Parathyroid adenoma (tissue), 2 donors: ENCODE results near the gene TMEM200A.

Experiments used
- H2AFZ ChIP-seq: fragments of 300-600 bp; sonication (generic); one replicate; pipeline ENCODE4 v1.7.0; 2017; ENCODE audit warnings: antibody characterized with exemption, mild to moderate bottlenecking
- H3K27ac ChIP-seq: fragments of 300-600 bp; sonication (generic); one replicate; pipeline ENCODE4 v1.7.0; 2017
- H3K27me3 ChIP-seq: fragments of 300-600 bp; sonication (generic); one replicate; pipeline ENCODE4 v1.7.0; 2017; ENCODE audit warnings: low read length; ENCODE audit not compliant: control insufficient read depth, insufficient read depth
- H3K36me3 ChIP-seq: fragments of 300-600 bp; sonication (generic); one replicate; pipeline ENCODE4 v1.7.0; 2017; ENCODE audit warnings: low read length; ENCODE audit not compliant: control insufficient read depth, insufficient read depth
- H3K4me1 ChIP-seq: fragments of 300-600 bp; sonication (generic); one replicate; pipeline ENCODE4 v1.7.0; 2017; ENCODE audit warnings: control low read depth
- H3K4me2 ChIP-seq: fragments of 300-600 bp; sonication (generic); one replicate; pipeline ENCODE4 v1.7.0; 2017; ENCODE audit warnings: low read length
- H3K4me3 ChIP-seq: fragments of 300-600 bp; sonication (generic); one replicate; pipeline ENCODE4 v1.7.0; 2017; ENCODE audit warnings: low read depth, low read length
- H3K79me2 ChIP-seq: fragments of 300-600 bp; sonication (generic); one replicate; pipeline ENCODE4 v1.7.0; 2017; ENCODE audit warnings: control low read depth
- H3K9ac ChIP-seq: fragments of 300-600 bp; sonication (generic); one replicate; pipeline ENCODE4 v1.7.0; 2017; ENCODE audit warnings: mild to moderate bottlenecking
- H3K9me3 ChIP-seq: fragments of 300-600 bp; sonication (generic); one replicate; pipeline ENCODE4 v1.7.0; 2017; ENCODE audit warnings: low read length; ENCODE audit not compliant: control insufficient read depth
- CTCF ChIP-seq: fragments of 300-600 bp; sonication (generic); IDR thresholded peaks from one replicate; pipeline ENCODE4 v1.7.0; 2017; ENCODE audit warnings: antibody characterized with exemption, mild to moderate bottlenecking
- donor health status: primary hyperparathyroidism.

TMEM200A gene

GRCh38 chr6:130489514-130489913, 123.7 kb downstream of the TMEM200A start:
- TF ChIP-seq CTCF, result no peak
- Histone ChIP-seq H3K27ac (no peak overlapping the region), H3K4me2 (no peak overlapping the region), H3K4me1 (no peaks in the 10 kb centered on the region), H3K79me2 (no peaks in the 10 kb centered on the region), H3K9ac (no peak overlapping the region), H3K36me3 (no peaks in the 10 kb centered on the region), H2AFZ (no peak overlapping the region), H3K4me3 (no peak overlapping the region), H3K9me3 (no peaks in the 10 kb centered on the region), H3K27me3 (no peaks in the 10 kb centered on the region)
